Heart left ventricle (tissue), 16 donors: ENCODE results near the gene TGFBR3. TPM values are rescaled to one million over a fixed set of nuclear protein-coding genes. Genes with fewer than 3 reads are reported as not detected.

ENCODE experiments used
- ATAC-seq, 4 donors: fragments of 200-7000 bp; cut with Tn5 transposase; one replicate each; pipeline ENCODE4 v1.9.1; 2020 to 2022; ENCODE audit warnings: moderate library complexity in 4 of 4, mild to moderate bottlenecking in 3 of 4, moderate number of reproducible peaks in 1 of 4
- DNase-seq, 5 donors: peaks; one replicate each; pipeline ENCODE4 v3.0.0-alpha.2; 2020
- H3K27ac ChIP-seq, 12 donors: fragments of 200-600 bp; sonication (generic) in 4 of 12; one replicate each; pipeline versions ENCODE4 v1.5.0 to v1.8.0; 2016 to 2022; ENCODE audit warnings: mild to moderate bottlenecking in 2 of 12
- H3K27me3 ChIP-seq, 9 donors: fragments of 200-600 bp; sonication (generic) in 2 of 9; one replicate each; pipeline versions ENCODE4 v1.5.1 to v1.8.0; 2016 to 2022; ENCODE audit warnings: mild to moderate bottlenecking in 3 of 9
- H3K36me3 ChIP-seq, 9 donors: fragments of 200-600 bp; sonication (generic) in 2 of 9; one replicate each; pipeline versions ENCODE4 v1.5.0 to v1.8.0; 2018 to 2022; ENCODE audit warnings: mild to moderate bottlenecking in 2 of 9
- H3K4me1 ChIP-seq, 12 donors: fragments of 200-600 bp; sonication (generic) in 4 of 12; one replicate each; pipeline versions ENCODE4 v1.5.0 to v1.8.0; 2016 to 2022; ENCODE audit warnings: mild to moderate bottlenecking in 3 of 12
- H3K4me3 ChIP-seq, 12 donors: fragments of 200-600 bp; sonication (generic) in 4 of 12; one replicate each; pipeline versions ENCODE4 v1.5.0 to v1.8.0; 2017 to 2022; ENCODE audit warnings: mild to moderate bottlenecking in 9 of 12, moderate library complexity in 4 of 12
- H3K9me3 ChIP-seq, 12 donors: fragments of 200-600 bp; sonication (generic) in 4 of 12; one replicate each; pipeline versions ENCODE4 v1.5.0 to v1.8.0; 2016 to 2022; ENCODE audit warnings: mild to moderate bottlenecking in 1 of 12
- CTCF ChIP-seq, 12 donors: fragments of 200-600 bp; sonication (generic) in 4 of 12; IDR thresholded peaks; one replicate each; pipeline versions ENCODE4 v1.5.0 to v1.8.0; 2018 to 2022; ENCODE audit warnings: antibody characterized with exemption in 12 of 12, mild to moderate bottlenecking in 5 of 12
- POLR2A ChIP-seq, 2 donors: fragments of 450-650 bp; IDR thresholded peaks; one replicate each; pipeline ENCODE4 v1.6.1; 2017; ENCODE audit warnings: antibody characterized with exemption in 2 of 2, mild to moderate bottlenecking in 2 of 2, moderate library complexity in 2 of 2
- WGBS, 4 donors: extraction: QIAGEN DNeasy Blood & Tissue Kit in 2 of 4; methylation state at CpG; one replicate each; pipeline versions ENCODE4 v1.1.5 to v1.1.7; 2013 to 2018; 5-methylcytosine and 5-hydroxymethylcytosine counted together
- intact Hi-C, 10 donors: fragments of 100-400 bp; cut with DNase I; formaldehyde crosslinking; loops; one replicate each; pipeline versions ENCODE4 v1.11.1 to v1.14.2; 2022
- polyA plus RNA-seq, 2 donors: library from polyadenylated mRNA; stranded (reverse); fragments of 200-250 nt; gene quantifications; one replicate each; pipeline ENCODE4 v1.2.3, GENCODE V29; 2013
- total RNA-seq, 9 donors: library from RNA; depleted of rRNA in 2 of 9; stranded (reverse); fragments of >200 nt in 2 of 9; fragmentation: NEBNext Ultra II Directional in 3 of 9; extraction: Animal tissue kit (Norgen Biotek cat#: 25700) in 3 of 9; gene quantifications; one replicate each; pipeline versions ENCODE4 v1.1.0 to v1.2.4, GENCODE V29; 2016 to 2023
- donor health status: ischemic (EF 13 %, LVEDD 7.1; RV severe dilation, severe dysfunction).
- donor health status: healthy with polysubstance abuse.
- donor health status: DM: no; HTN: yes; CAD: no.
- donor health status: DM: no; HTN: no; CAD: no.
- donor health status: ischemic (EF 25% LVEDD 6.9; RV normal size, moderate dysfunction).
- donor health status: ischemic (EF 25% LVEDD 5.7; RV mildly dilated, moderate dysfunction).
- donor health status: healthy.
- donor health status: DM: yes; HTN: yes; CAD: no.
- donor health status: ischemic (EF 35%, LVEDD 5.7; RV mildly dilated, moderate dysfunction).
- donor health status: nonischemic (EF 11% LVEDD 7.7; RV severe dilation, severe dysfunction).
- donor health status: DM: yes; HTN: yes; CAD: no.
- donor health status: PGD.
- donor health status: ischemic (EF 29% LVEDD 5.4; RV normal size, mild dysfunction).
- donor health status: nonischemic (EF 23%, LVEDD 6.1; RV moderate dilation, normal function).

Gene TGFBR3
- total and polyA plus RNA-seq, 11 donors = 6.9 to 51.8 (median 22.7) TPM

GRCh38 chr1:91759076-91759475, 126.9 kb downstream of the TGFBR3 start:
- Histone ChIP-seq H3K4me3 (no peak overlapping the region), H3K27me3 (no peaks in the 10 kb centered on the region), H3K4me1 (peaks cover 0 to 67% (median 35%) of the 10 kb centered on the region in 12 donors), H3K9me3 (no peaks in the 10 kb centered on the region), H3K36me3 (peaks cover 0 to 12% (median 0%) of the 10 kb centered on the region in 9 donors), H3K27ac (peak overlapping the region in 4 of 12 donors; percentile 19 to 69 (median 28))
- DNase-seq = no peak
- 74 to 98% (median 89%) methylated on average over 2 of the region's 2 CpGs for WGBS, 4 donors
- no peak for ATAC-seq
- TF ChIP-seq CTCF (IDR thresholded peaks at IDR 0.05) (no peak), POLR2A (IDR thresholded peaks at IDR 0.05) (no peak)
- intact Hi-C loops = no loop called here

GRCh38 chr1:91757763-91758460, 128.0 kb downstream of the TGFBR3 start:
- Histone ChIP-seq H3K4me1 (peaks cover 0 to 55% (median 28%) of the 10 kb centered on the region in 12 donors), H3K27ac (peak overlapping the region in 7 of 12 donors; percentile 3 to 73 (median 28)), H3K4me3 (no peak overlapping the region), H3K27me3 (no peaks in the 10 kb centered on the region), H3K36me3 (peaks cover 0 to 12% (median 0%) of the 10 kb centered on the region in 9 donors), H3K9me3 (no peaks in the 10 kb centered on the region)
- 87 to 88% (median 88%) methylated on average over 8 of the region's 8 CpGs for WGBS, 4 donors
- intact Hi-C loops = no loop called here
- no peak for DNase-seq
- TF ChIP-seq CTCF (IDR thresholded peaks at IDR 0.05) (no peak), POLR2A (IDR thresholded peaks at IDR 0.05) (no peak)
- ATAC-seq = peak in 2 of 4 donors; percentile 45 to 47

GRCh38 chr1:91755702-91756287, 130.2 kb downstream of the TGFBR3 start:
- peaks cover 0 to 12% (median 0%) of the 10 kb centered on the region in 9 donors for H3K36me3 ChIP-seq
- peaks cover 0 to 51% (median 24%) of the 10 kb centered on the region in 12 donors for H3K4me1 ChIP-seq
- H3K4me3 ChIP-seq = no peak overlapping the region
- H3K9me3 ChIP-seq = no peaks in the 10 kb centered on the region
- peak overlapping the region in 8 of 12 donors; percentile 26 to 73 (median 56) for H3K27ac ChIP-seq
- intact Hi-C loops = no loop called here
- H3K27me3 ChIP-seq = no peaks in the 10 kb centered on the region
- WGBS, 4 donors = 78 to 89% (median 83%) methylated on average over 6 of the region's 6 CpGs
- DNase-seq (no peak), ATAC-seq (no peak)
- TF ChIP-seq POLR2A (IDR thresholded peaks at IDR 0.05) = no peak
- TF ChIP-seq CTCF (IDR thresholded peaks at IDR 0.05) = no peak
